HG02678 (cell line): ENCODE measurements around the gene HIP1R.

ENCODE experiments used
- ATAC-seq: cut with Tn5 transposase; IDR thresholded peaks from one replicate; pipeline ENCODE4 v1.9.1; 2021; ENCODE audit warnings: mild to moderate bottlenecking, moderate library complexity; ENCODE audit not compliant: unreplicated experiment

Gene HIP1R

GRCh38 chr12:122847921-122848421 lies 12.7 kb downstream of the HIP1R start:
- ATAC-seq: no peak

- ATAC-seq: no peak
Measured at GRCh38 chr12:122848471-122849351, 13.5 kb downstream of the HIP1R start.

GRCh38 chr12:122849352-122850047 lies 14.2 kb downstream of the HIP1R start:
- no peak for ATAC-seq

- no peak for ATAC-seq
Measured at GRCh38 chr12:122850048-122850445, 14.8 kb downstream of the HIP1R start.

GRCh38 chr12:122850695-122851350 lies 15.6 kb downstream of the HIP1R start:
- no peak for ATAC-seq

GRCh38 chr12:122851820-122852219 lies 16.6 kb downstream of the HIP1R start:
- ATAC-seq: no peak

GRCh38 chr12:122852336-122853275 lies 17.3 kb downstream of the HIP1R start:
- ATAC-seq: no peak

- ATAC-seq: no peak
Measured at GRCh38 chr12:122853582-122854245, 18.5 kb downstream of the HIP1R start.

- ATAC-seq: no peak
Measured at GRCh38 chr12:122854554-122854953, 19.3 kb downstream of the HIP1R start.

GRCh38 chr12:122855071-122855829 lies 20.0 kb downstream of the HIP1R start:
- no peak for ATAC-seq

- ATAC-seq: no peak
Measured at GRCh38 chr12:122855928-122856831, 20.9 kb downstream of the HIP1R start.

- no peak for ATAC-seq
Measured at GRCh38 chr12:122856999-122857671, 21.9 kb downstream of the HIP1R start.

GRCh38 chr12:122858171-122858570 lies 22.9 kb downstream of the HIP1R start:
- ATAC-seq: no peak

GRCh38 chr12:122858591-122859302 lies 23.5 kb downstream of the HIP1R start:
- no peak for ATAC-seq

GRCh38 chr12:122859303-122860039 lies 24.2 kb downstream of the HIP1R start:
- no peak for ATAC-seq
